SH-SY5Y (cell line): Measurements from ENCODE around the gene RERE.

Experiments
- GATA2 ChIP-seq: IDR thresholded peaks from 2 replicates; pipeline ENCODE4 v1.6.1; 2011; ENCODE audit warnings: mild to moderate bottlenecking, low read depth, low read length
- GATA3 ChIP-seq: IDR thresholded peaks from 2 replicates; pipeline ENCODE4 v1.6.1; 2011; ENCODE audit warnings: low read depth, mild to moderate bottlenecking, low read length, moderate library complexity

DNA sequence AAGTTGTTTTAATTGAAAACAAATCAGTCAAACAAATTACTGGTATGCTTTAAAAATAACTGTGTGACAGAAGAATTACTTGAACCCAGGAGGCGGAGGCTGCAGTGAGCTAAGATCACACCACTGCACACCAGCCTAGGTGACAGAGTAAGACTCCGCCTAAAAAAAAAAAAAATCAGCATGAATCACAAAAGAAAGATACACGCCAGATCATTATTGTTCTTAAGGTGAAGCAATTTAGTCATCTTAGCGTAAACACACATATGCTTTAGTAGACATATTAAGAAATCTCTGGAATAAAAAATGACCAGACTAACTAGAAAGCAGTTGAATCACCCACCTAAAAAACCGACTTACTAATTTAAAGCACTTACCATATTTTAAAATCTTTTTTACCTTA, 20.2 kb downstream of the RERE start:
- TF ChIP-seq GATA2, result no peak
- no peak for TF ChIP-seq GATA3
